GM19351 (cell line): ENCODE data around the gene CDH13.

ENCODE experiments used
- ATAC-seq: cut with Tn5 transposase; IDR thresholded peaks from one replicate; pipeline ENCODE4 v1.9.1; 2021; ENCODE audit warnings: mild to moderate bottlenecking, moderate library complexity; ENCODE audit not compliant: unreplicated experiment

CDH13 gene

DNA sequence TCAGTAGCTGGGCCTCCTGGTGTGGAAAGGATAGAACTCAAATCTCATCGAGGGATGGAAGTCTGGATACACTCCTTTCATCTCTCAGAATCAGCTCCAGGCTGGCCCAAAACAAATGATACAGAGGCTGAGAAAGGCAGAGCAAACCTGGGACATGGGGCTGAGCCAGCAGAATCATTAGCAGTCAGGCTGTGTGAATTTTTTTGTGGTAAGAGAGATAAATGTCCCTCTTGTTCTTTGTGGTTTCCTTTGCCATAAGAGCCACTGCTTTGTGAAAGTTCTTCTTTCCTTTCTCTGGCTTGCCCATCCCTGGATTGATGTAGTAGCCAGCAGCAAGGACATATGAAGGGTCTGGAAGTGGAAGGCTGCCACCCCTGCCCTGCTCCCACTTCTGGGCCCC, 146.2 kb downstream of the CDH13 start:
- no peak for ATAC-seq

DNA sequence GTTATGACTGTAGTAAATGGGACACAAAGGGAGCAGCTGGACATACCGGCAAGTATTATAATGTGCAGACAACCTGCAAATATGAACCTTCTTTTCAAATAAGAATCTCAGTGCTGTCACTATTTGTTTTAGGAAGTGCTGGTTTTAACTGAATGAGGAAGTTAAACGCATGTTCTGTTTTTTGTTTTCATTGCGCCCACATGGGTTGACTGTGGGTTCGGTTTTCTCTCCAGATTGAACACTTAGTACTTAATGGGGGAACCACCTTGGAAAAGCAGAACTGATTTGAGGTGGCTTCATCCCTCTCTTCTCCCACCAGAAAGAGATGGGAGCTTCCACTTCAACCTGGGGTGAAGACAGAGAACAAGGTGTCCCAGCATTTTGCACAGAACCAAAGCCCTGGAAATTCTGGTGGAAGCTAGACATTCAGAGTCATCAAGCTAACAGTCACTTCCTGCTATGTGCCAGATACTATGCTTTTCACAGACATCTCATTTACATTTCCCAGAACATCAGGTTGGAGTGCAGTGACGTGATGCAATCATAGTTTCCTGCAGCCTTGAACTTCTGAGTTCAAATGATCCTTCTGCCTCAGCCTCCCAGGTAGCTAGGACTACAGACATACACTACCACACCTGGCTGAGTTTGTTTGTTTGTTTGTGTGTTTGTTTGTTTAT, 149.8 kb downstream of the CDH13 start:
- peak; percentile 79 for ATAC-seq

DNA sequence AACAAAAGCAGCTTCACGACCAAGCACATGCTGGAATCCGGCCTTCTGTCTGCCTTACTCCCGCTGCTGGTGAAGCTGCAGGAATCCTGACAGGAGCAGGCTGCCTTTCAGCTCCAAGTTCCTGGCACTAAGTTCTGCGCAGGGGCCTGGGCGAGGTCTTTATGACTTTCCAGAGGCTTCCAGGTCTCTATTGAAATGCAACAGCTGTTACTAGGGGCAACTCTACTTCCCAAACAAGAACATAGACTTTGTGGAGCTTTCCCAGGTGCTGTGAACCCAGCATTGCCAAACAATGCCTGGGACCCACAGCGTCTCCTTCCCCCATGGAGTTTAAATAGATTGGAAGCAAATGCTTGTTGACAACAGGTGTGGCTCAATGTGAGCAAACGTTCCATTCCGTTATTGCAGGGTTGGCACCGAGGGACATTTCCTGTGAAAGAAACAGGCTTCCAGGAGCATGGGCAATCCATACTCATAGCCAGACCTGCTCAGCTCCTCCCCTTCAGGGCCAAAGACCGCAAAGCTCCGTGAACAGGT, 156.0 kb downstream of the CDH13 start:
- ATAC-seq = no peak

DNA sequence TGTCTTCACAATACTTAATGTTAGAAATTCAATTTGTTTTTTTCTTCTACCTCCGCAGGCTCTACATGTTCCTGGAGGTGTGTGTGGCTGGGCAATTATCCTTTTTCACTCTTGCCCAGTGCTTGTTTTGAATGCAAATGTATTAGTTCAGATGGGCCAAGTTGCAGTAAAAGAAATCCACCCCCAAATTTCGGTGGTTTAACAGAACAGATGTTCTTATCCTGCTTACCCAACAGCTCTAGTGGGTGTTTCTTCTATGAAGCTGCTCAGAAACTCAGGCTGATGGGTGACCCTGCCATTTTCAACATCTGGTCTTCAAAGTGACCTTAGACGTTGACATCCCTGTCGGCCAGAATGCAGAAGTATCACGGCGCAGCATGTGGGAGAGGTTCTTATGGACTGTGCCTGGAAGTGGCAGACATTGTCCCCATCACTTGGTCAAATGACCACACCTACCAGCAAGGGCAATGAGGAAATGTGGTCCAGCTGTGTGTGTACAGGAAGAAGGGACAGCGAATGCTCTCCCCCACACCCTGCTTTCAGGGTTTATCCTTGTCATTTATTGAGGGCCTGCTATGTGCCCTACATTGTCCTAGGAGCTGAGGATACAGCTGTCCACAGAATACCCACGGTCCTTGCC, 157.3 kb downstream of the CDH13 start:
- ATAC-seq = peak; percentile 90

DNA sequence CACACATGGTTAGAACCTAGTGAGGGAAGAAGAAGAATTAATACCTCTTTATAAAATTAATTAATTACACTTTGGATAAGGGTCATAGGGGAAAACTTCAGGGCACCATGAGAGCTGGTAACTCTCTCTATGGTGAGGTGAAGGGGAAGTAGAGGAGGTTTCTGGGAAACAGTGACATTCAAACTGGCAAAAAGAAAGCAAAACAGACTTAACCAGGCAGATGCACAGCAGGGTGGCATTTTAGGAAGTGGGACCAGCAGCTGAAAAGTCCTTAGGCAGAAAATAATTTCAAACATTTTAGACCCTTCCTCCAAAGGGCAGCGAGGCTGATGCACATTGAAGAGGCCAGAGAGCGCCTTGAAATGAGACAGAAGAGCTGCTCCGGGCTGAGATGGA, 157.8 kb downstream of the CDH13 start:
- peak; percentile 16 for ATAC-seq

DNA sequence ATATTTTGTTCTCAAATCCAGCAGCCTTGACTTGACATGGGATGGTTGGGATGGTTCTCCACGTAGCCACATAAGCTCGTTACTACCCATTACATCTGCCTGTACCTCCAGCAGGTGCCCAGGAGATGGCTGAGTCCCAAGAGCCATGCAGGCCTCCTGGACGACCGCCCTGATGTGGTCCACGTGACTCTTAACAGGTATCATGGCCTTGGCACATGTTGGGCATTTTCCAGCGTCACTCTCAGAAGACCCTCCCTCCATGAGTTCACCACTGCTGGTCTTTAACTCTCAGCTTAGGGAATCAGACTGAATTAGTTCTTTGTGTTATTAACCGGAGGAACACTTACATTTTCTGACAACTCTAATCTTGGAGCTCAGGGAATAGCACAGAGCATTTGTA, 161.5 kb downstream of the CDH13 start:
- no peak for ATAC-seq

DNA sequence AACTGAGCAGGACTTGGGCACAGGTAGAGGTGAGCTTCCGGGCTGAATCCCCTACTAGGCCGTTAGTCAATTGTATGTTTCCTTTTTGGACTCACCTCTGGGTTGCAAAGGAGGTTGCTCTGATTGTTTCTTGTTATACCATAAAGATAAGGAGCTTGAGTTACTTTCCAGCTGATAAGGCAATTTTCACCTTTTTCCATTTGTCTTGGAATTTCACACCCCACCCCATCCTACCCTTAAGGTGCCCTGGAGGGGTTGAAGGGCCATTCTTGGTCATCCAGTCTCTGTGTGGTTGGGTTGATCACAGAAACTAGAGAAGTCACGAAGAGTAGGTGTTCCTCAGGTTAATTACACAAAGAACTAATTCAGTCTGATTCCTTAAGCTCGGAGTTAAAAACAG, 162.2 kb downstream of the CDH13 start:
- no peak for ATAC-seq

DNA sequence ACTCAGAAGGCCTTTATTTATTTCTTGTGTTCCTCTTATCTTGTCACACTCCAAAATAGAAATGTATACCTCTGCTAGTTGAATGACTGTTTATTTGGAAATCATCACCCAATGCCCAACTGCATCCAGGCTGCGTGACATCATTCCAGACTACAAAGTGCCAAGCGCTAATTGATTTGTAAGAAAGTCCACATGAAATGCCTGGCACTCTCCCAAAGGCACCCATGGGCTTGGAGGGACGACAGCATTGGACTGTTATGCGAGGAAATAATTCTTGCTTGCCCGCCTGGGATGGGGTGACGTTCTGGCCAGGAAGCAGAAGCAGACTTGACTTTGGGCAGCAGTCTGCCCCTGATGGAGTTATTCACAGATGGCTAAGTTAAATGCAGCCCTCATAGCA, 165.9 kb downstream of the CDH13 start:
- ATAC-seq = no peak

DNA sequence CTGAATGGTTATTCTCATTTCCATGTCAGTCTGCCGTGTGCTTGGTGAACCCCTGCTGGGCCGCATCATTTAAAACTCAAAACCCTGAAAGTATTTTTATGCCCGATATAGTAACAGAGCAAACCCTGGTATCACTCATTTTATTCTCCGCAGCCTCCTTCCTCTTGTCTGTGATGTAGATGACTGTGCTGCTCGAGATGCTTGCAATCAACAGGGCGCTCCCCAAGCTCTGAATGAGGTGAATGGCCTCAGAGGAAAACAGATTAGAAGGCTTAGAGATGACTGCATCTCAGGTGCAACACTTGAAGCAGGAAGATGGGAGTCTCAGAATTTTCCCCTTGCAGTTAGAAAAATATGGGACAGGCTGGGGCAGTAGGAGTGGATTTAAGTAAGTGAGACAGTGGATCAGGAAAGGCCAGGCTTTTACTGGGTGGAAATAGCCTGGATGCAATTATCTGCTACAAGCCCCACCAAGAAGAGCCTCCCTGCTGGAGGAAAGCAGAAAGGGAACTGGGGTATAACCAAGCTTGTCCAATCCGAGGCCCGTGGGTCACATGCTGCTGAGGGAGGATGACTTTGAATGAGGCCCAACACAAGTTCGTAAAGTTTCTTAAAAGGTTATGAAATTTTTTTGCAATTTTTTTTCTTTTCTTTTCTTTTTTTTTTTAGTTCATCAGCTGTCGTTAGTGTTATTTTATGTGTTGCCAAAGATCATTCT, 166.9 kb downstream of the CDH13 start:
- ATAC-seq = no peak

DNA sequence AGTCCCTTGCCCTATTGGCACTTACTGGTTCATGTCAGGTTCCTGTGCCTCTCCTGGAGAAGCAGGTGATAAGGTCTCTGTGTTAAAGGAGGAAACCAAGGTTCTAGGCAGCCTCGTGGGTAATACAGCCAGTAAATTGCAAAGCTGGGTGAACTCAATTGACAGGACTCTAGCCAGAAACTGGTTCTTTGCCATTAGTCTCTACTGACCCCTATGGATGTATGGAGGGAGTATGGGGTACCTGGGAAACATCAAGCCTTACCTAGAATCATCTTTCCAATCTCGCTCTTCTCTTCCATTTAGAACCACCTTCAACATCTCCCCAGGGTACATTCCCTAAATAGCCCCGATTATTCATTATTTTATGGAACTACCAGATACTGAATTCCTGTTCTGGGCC, 169.3 kb downstream of the CDH13 start:
- no peak for ATAC-seq

DNA sequence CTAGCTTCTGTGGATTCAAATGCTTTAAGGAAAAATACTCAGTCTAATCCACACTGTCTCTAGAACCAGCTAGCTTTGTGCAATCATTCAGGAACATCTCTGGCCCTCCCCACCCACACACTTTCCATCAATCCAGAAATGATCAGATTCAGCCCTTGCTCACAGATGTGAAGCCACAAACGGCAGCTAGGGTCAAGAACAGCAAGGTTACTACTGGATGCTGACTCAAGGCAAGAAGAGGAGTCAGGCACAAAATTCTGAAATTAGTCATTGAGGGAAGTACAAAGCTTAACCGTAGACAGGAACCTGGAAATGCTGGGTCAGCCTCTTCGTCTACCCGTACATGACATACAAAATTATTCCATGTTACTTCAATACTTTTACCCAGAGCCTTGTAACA, 174.6 kb downstream of the CDH13 start:
- ATAC-seq = peak; percentile 78

DNA sequence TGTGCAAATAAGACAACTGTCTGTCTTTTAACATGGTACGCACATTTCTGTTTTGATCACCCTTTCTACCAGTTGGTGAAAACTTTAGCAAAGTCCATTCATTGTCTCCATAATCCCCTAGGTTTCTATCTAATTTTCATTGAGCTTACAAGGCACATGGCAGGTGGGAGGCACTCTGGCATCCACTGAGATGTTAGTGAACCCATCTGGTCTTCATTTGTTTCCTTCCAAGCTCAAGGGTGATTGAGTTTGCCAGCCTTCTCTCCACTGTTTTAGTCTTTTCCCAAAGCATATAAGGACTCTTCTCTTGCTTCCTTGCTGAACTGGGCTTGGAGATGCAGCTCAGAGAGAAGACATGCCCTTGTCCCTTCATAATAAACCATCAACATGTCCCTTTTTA, 179.1 kb downstream of the CDH13 start:
- ATAC-seq = no peak

DNA sequence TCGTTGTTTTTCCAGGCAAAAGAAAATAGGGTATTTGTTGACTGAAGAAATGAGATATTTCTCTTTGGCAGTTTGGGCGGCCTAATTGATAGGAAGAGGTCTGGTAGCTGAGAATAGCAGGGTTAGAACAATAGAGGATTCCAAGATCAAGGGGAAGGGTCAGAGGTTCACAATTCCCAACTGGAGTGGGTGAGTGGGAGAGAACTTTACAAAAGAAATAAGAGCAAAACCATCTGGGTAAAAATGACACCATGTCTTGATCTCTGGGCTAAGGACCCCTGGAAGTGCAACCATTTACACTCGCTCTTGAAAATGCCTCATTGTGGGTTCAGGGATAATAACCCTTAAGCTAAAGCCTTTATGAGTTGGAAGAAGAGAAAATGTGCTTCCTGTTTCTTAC, 180.5 kb downstream of the CDH13 start:
- no peak for ATAC-seq

DNA sequence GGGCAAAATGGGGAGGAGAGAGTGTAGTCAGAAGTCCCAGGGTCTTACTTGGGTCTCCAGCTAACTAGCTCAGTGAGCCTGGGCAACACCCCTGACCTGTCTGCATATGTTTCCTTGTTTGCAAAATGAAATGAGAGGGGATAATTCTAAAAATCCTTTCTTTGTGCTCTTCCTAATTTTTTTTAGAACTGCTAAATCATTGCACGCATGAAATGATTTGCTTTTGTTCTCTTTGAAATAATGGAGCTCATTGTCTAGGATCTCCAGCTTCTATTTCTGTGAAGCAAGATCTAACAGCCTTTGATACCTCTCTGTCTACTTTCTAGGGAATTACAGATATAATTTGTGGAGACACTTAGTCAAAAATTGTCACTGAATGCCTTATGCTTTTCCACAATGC, 181.3 kb downstream of the CDH13 start:
- ATAC-seq = no peak

DNA sequence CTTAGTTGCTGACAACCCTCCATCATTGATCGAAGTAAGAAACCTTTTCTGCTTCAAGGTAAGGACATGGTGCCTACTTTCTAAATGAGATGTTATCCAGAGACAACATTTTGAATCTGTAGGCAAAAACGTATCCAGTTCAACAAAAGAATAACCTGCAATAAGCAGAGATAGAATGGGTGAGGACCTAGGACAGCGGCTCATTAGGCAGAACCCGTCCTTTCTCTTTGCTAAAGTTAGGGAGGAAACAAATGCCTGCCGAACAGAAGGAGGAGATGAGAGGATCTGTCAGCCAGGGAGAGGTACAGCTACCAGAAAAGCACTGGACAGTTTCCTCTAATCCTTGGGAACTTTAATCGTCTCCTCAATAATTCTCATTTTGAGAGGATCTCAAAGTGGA, 183.3 kb downstream of the CDH13 start:
- ATAC-seq = no peak

DNA sequence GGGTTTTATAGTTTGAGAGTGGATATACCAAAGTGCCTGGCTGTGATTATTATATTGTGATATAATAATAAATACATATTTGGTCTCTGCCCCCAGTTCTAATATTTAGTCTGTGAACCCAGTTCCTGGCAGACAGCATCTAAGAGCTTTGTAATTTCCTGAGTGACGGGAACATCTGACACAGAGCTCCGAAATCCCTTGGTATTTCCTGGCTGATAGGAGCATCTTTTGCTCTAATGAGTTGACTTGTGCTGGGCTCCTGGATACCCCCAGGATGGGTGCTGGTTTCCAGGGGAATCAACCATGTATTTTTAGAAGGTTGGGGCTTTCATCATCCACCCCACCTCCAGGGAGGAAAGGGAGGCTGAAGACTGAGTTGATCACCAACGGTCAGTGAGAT, 187.3 kb downstream of the CDH13 start:
- no peak for ATAC-seq

DNA sequence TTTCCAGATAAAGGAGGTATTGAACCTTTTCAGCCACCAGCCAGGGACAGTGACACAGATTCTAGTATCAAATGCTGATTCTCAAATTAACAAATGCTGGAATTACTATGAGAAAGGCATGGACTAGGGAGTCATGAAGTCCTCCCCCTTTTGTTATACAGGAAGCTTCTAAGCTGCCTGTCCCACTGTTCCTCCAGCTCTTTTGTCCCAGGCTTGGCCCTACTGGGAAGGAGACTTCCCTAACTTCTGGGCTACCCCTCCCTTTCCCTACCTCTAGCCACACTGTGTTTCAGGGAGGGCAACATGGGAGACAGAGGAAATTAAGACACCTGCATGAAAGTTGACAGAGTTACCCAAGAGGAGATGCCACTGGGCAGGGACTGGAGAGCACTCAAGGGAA, 192.5 kb downstream of the CDH13 start:
- ATAC-seq = no peak

DNA sequence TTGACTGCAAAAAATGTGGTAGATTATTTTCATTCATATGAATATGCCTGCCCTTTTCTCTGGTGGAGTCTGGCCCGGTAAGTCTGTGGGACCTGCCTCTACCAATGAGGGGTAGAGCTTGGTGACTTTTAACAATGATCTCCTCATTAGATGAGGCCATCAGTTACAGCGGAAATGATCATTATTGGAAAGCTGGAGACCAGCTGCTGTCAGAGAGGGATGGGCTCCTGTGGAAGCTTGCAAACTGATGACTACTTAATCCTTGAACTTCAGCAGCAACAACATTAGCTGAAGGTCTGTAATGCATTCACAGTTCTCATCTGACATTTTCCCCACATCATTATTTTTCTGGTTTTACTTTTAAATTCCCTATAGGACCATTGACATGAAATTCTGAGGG, 194.1 kb downstream of the CDH13 start:
- ATAC-seq = no peak

DNA sequence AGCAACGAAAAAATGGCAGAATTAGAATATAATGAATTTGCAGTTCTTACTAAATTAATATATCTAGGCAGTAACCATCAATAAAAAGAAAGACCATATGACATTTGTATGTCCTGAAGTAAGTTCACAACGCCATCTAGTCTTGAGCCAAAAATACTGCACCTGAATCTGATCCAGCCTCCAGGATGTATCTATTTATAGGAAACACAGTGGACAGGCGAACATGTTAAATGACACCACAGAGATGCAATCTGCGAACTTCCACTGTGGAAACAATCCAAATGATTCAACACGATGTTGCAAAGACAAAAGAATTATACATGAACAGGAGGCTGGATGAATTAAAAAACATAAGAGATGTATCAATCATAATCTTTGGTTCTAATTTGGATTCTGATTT, 197.6 kb downstream of the CDH13 start:
- ATAC-seq = no peak

DNA sequence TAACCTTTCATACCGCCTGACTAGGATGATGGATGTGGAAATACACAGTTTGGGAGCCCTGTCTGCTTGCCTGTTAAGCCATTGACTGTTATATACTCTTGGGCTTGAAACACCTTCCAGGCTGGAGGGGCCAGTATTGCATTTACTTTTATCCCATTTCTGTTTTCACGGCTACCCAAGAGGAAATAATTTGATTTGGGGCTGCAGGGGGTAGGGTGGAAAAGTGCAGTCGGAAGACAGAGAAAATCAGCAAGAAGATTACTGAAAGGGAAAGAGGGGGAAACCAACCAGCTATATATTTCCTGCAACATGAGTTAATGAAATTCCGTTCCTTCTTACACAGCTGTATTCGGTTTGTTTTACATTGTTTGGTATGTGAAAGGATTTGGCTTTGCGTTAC, 202.5 kb downstream of the CDH13 start:
- ATAC-seq = no peak

DNA sequence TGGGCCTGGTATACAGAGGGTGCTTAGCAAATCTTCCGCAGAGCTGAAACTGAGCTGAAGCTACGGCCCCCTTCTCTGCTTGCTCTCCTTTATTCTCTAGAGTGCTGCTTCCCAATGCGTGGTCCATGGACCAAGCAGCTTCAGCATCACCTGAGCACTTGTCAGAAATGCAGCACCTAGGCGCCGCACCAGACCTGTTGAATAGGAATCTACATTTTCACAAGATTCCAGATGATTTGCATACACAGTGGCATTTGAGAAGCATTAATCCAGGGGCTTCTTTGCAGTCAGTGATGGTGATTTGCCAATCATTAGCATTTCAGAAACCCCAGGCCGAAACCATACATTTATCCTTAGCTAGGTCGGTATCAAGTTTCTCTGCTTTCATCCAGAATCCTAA, 204.2 kb downstream of the CDH13 start:
- no peak for ATAC-seq

DNA sequence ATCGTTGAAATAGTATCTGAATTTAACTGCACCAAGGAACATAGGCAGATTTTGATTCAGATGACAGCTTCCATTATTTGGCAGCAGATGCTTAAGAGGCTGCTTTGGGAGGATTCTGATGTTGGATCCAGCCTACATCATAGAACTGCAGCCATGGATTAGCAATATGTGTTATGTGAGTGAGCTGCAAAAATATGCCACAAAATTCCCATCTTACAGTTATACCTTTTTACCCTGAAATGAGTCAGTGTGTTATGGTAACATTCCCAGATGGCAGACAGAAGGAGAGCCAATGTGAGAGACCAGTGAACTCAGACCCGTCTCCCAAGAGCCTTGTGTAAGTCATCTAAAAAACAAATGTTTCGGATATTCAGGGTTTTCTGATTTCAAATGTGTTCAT, 206.1 kb downstream of the CDH13 start:
- ATAC-seq = no peak
